Measurements from ENCODE around the gene CRYBA2. TPM values are rescaled to one million over a fixed set of nuclear protein-coding genes. Genes with fewer than 3 reads are reported as not detected.

Gene CRYBA2
- total RNA-seq, 2 experiments from 2014 or later, result not detected

GRCh38 chr2:218988650-218989049 lies 4.6 kb downstream of the CRYBA2 start:
- Mint-ChIP-seq H3K4me1 (peaks cover 5% of the 10 kb centered on the region), H3K27me3 (peaks cover 83% of the 10 kb centered on the region), H3K27ac (no peak overlapping the region), H3K9me3 (no peaks in the 10 kb centered on the region), H3K4me3 (no peak overlapping the region), H3K36me3 (no peaks in the 10 kb centered on the region)
- POLR2A ChIA-PET, result interaction anchor here (0.7 kb wide), 1 partner anchor 82 kb away, joined by 6 read pairs; no protein-coding TSS in a partner anchor
- no peak for ATAC-seq (ENCODE audit: low read depth)
- no peak for DNase-seq

- ATAC-seq (ENCODE audit: low read depth), result no peak
- peaks cover 85% of the 10 kb centered on the region for H3K27me3 Mint-ChIP-seq
- no peak for DNase-seq
- POLR2A ChIA-PET, result no interaction called here
- peaks cover 7% of the 10 kb centered on the region for H3K4me1 Mint-ChIP-seq
- H3K4me3 Mint-ChIP-seq, result no peak overlapping the region
- H3K27ac Mint-ChIP-seq, result no peak overlapping the region
- H3K36me3 Mint-ChIP-seq, result no peaks in the 10 kb centered on the region
- no peaks in the 10 kb centered on the region for H3K9me3 Mint-ChIP-seq
Observed at GRCh38 chr2:218988164-218988563, 5.1 kb downstream of the CRYBA2 start.

DNA sequence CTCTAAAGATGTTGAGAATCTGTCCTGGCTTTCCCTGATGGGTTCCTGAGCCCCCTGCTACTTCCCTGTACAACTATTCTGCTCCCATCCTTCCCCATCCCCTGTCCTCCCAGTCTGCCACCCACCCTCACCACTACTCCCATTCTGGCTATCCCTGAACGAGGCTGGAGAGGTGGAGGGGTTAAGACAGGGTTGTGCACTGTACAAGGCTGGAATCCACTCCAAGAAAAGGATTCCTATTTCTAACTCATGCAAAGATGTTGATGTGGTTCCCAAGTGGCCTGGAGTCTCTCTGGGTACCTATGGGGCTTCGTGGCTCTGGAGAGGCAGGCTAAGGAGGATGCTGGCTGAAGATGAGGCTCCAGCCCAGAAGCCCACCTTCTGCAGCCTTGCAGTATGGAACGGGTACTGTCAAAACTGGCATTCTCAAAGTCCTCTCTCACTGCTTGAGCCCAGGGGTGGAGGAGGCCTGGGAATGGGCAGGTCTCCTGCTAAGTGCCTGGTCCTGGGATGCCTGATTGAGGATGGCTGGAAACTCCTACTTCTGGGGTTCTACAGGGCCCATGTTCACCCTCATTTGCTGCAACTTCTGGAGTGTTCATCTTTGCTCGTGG lies 7.0 kb downstream of the CRYBA2 start:
- Mint-ChIP-seq H3K4me3 (no peak overlapping the region), H3K4me1 (peaks cover 6% of the 10 kb centered on the region), H3K27me3 (peaks cover 82% of the 10 kb centered on the region), H3K27ac (no peak overlapping the region), H3K9me3 (no peaks in the 10 kb centered on the region), H3K36me3 (no peaks in the 10 kb centered on the region)
- no peak for DNase-seq
- POLR2A ChIA-PET, result no interaction called here
- ATAC-seq (ENCODE audit: low read depth), result no peak

DNA sequence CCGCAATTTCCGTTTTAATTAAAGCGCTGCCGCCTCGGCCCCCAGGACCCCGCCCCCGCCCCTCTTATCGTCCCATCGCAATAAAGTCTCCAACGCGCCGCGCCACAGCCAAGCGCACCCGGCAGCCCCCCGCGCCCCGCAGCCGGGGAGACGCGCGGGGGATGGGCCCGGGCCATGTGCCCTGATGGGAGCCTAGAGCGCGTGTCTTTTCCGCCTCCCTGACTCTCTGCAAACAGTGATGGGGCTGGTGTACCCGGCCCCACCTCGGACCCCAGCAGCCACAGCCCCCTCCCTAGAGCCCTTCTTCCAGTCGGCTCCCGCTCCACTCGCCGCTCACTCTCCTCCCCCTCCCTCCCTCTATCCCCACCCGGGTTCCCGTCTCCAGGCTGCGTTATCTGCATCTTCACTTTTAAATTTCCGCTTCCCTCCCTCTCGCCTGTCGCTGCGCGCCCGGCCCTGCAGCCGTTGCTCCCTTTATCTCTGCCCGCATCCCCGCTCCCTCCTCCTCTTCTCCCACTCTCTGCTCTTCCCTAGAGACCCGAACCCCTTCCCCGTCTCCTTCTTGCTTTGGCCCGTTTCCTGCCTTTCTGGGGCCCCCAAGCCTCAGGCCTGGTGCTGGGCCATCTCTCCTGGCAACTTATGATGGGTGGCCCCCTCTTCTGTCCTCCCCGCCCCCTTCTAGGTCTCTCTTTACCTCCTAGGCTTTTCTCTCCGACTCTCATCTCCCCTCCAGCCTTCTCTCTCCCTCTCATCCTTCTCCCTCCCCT lies 7.7 kb downstream of the CRYBA2 start:
- no peak for DNase-seq
- ATAC-seq (ENCODE audit: low read depth), result no peak
- Mint-ChIP-seq H3K36me3 (no peaks in the 10 kb centered on the region), H3K9me3 (no peaks in the 10 kb centered on the region), H3K4me1 (peaks cover 10% of the 10 kb centered on the region), H3K4me3 (no peak overlapping the region), H3K27me3 (peaks cover 81% of the 10 kb centered on the region), H3K27ac (no peak overlapping the region)
- POLR2A ChIA-PET, result no interaction called here

DNA sequence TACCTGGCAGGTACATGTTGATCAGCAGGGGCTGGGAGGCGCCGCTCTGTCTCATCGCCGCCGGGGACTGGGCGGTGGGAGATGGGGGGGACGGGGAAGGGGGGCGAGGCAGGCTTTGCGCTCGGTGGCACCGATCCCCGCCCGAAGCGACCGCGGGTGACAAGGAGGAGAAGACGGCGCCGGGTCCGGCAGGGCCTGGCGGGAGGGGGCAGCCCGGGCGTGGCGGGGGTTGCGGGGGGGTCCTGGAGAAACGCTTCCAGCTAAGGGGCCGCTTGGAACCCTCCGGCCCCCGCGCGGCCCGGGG lies 8.2 kb downstream of the CRYBA2 start, which contains the start of gene FEV:
TSS of gene FEV (minus strand) at position 164 of the 304 bp plus-strand sequence. CDS start at position 55, 109 bp downstream.
- Mint-ChIP-seq H3K36me3 (peaks cover 1% of the 10 kb centered on the region), H3K4me3 (peak within 1 kb of the TSS; percentile 37), H3K27ac (no peak within 1 kb of the TSS), H3K27me3 (peaks cover 80% of the 10 kb centered on the region), H3K9me3 (no peaks in the 10 kb centered on the region), H3K4me1 (peaks cover 13% of the 10 kb centered on the region)
- POLR2A ChIA-PET, result no interaction called here
- ATAC-seq (ENCODE audit: low read depth) (no peak), DNase-seq (no peak)

DNA sequence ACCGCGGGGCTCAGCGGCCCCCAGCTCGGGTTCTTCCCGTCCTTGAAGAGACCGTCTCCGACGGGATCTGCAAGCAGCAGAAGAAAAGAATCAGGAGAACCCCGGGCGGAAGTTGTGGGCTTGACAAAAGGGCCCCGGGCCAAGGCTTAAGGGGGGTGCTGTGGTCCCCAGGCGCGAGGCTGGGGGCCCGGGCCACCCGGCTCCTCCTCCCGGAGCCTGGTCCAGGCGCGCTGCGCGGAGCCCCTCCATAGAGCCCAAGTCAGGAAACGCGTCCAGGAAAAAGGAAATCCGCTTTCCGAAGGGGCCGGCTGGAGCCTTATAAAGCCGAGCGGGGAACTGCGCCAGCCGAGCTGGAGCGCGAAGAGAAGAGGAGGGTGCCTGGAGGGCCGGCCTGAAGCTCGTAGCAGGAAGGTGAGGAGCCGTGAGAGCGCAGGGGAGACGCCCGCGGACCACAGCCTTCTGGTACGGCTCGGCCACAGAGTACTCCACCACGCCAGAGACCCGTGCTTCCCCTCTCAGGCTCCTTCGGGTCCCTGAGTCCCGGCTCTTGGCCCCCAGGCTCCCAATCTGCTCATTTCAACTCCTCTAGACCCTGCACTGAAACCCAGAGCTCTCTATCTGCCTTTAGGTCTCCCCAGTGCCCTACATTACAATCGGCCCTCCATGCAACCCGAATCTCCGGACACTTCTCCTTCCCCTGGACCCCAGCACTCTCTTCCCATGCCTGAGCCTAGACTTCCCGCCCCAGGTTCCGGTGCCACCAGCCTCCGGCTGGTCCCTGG lies 8.8 kb downstream of the CRYBA2 start:
- DNase-seq, result no peak
- no peak overlapping the region for H3K27ac Mint-ChIP-seq
- ATAC-seq (ENCODE audit: low read depth), result no peak
- POLR2A ChIA-PET, result no interaction called here
- peak overlapping the region; percentile 37 for H3K4me3 Mint-ChIP-seq
- H3K36me3 Mint-ChIP-seq, result peaks cover 1% of the 10 kb centered on the region
- H3K4me1 Mint-ChIP-seq, result peaks cover 13% of the 10 kb centered on the region
- peaks cover 79% of the 10 kb centered on the region for H3K27me3 Mint-ChIP-seq
- H3K9me3 Mint-ChIP-seq, result no peaks in the 10 kb centered on the region

GRCh38 chr2:218983934-218984238 lies 9.3 kb downstream of the CRYBA2 start:
- Mint-ChIP-seq H3K27ac (no peak overlapping the region), H3K27me3 (peaks cover 75% of the 10 kb centered on the region), H3K36me3 (peaks cover 1% of the 10 kb centered on the region), H3K4me1 (peaks cover 13% of the 10 kb centered on the region), H3K4me3 (no peak overlapping the region), H3K9me3 (no peaks in the 10 kb centered on the region)
- DNase-seq (no peak), ATAC-seq (ENCODE audit: low read depth) (no peak)
- POLR2A ChIA-PET, result no interaction called here

DNA sequence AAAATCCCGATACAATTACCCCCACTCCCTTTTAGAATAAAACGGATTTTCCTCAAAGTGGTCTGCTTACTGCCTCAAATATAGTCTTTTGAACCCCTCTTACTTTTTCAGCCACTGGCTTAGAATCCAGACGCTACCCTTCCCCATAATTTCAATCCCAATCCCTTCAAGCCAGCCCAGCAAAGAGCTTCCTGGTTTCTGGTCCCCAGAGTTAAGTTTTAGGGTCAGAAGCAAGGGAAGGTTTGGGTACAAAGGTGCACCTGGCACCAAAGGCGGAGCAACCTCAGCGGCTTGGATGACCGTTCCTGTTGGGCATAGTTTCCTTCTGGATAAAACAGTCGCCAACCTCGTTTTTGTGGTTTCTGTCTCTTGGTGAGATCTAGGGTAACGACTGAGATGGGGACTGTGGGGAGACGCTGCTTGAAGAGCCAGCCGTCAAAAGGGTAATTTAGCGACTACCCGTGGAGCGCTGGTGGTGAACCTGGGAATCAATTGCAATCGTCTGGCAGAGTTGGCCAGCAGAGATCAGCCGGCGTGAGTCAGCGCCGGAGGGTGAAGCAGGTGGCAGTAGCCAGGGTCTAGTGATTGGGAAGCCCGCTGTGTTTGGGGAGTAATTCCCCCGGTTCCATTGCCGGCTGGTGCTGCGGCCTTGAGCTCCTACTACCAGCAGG lies 9.8 kb downstream of the CRYBA2 start:
- H3K27ac Mint-ChIP-seq, result no peak overlapping the region
- DNase-seq, result no peak

DNA sequence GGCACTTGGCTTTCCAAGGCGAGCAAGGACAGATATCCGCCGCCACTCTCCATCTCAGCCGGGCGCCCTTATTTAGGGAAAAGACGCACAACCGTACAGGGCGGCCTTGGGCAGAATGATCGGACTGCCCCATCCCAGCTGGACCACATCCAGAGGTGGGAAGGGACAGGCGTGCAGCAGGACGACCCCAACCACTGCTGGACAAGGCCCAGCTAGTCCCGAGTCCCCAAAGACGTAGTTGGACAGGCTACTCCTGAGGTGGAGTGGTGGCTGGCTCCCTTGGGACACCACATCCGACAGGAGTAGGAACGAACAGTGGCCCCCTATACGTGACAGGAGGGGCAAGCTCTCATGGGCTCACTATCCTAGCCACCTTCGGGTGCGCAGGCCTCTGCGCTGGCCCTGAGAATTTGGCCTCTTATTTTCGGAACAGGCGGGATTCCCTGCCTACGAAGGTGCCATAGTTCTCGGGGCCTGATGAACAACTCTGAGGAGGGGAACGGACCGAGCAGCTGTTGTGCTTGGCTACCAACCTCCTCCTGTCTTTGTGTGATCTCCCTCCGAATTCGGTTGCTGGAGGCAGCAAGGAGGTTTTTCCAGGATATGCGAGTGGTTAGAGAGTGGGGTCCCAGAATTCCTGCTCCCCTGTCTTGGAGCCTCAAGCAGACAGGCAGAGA lies 10.5 kb downstream of the CRYBA2 start:
- Mint-ChIP-seq H3K4me3 (peak overlapping the region; percentile 37), H3K4me1 (peaks cover 13% of the 10 kb centered on the region), H3K36me3 (peaks cover 1% of the 10 kb centered on the region), H3K27ac (no peak overlapping the region), H3K9me3 (no peaks in the 10 kb centered on the region), H3K27me3 (peaks cover 70% of the 10 kb centered on the region)
- ATAC-seq (ENCODE audit: low read depth) (no peak), DNase-seq (no peak)
- POLR2A ChIA-PET, result no interaction called here

More for the DNA sequence above, 9.8 kb downstream of the CRYBA2 start:
- no peak overlapping the region for H3K4me3 Mint-ChIP-seq
- H3K36me3 Mint-ChIP-seq, result peaks cover 1% of the 10 kb centered on the region
- H3K4me1 Mint-ChIP-seq, result peaks cover 13% of the 10 kb centered on the region
- POLR2A ChIA-PET, result no interaction called here
- no peaks in the 10 kb centered on the region for H3K9me3 Mint-ChIP-seq
- peaks cover 72% of the 10 kb centered on the region for H3K27me3 Mint-ChIP-seq
- ATAC-seq (ENCODE audit: low read depth), result no peak

- POLR2A ChIA-PET, result no interaction called here
- Mint-ChIP-seq H3K4me1 (peaks cover 13% of the 10 kb centered on the region), H3K4me3 (peak overlapping the region; percentile 37), H3K9me3 (no peaks in the 10 kb centered on the region), H3K27me3 (peaks cover 67% of the 10 kb centered on the region), H3K36me3 (peaks cover 1% of the 10 kb centered on the region), H3K27ac (no peak overlapping the region)
- ATAC-seq (ENCODE audit: low read depth), result no peak
- peak; percentile 51 for DNase-seq
Observed at GRCh38 chr2:218981881-218982585, 11.2 kb downstream of the CRYBA2 start.

- no peaks in the 10 kb centered on the region for H3K9me3 Mint-ChIP-seq
- peaks cover 13% of the 10 kb centered on the region for H3K4me1 Mint-ChIP-seq
- peak overlapping the region; percentile 68 for H3K4me3 Mint-ChIP-seq
- DNase-seq (peak; percentile 53), ATAC-seq (ENCODE audit: low read depth) (no peak)
- POLR2A ChIA-PET, result no interaction called here
- H3K27ac Mint-ChIP-seq, result peak overlapping the region; percentile 48
- H3K27me3 Mint-ChIP-seq, result peaks cover 67% of the 10 kb centered on the region
- peaks cover 1% of the 10 kb centered on the region for H3K36me3 Mint-ChIP-seq
Observed at GRCh38 chr2:218981390-218981880, 11.8 kb downstream of the CRYBA2 start.

DNA sequence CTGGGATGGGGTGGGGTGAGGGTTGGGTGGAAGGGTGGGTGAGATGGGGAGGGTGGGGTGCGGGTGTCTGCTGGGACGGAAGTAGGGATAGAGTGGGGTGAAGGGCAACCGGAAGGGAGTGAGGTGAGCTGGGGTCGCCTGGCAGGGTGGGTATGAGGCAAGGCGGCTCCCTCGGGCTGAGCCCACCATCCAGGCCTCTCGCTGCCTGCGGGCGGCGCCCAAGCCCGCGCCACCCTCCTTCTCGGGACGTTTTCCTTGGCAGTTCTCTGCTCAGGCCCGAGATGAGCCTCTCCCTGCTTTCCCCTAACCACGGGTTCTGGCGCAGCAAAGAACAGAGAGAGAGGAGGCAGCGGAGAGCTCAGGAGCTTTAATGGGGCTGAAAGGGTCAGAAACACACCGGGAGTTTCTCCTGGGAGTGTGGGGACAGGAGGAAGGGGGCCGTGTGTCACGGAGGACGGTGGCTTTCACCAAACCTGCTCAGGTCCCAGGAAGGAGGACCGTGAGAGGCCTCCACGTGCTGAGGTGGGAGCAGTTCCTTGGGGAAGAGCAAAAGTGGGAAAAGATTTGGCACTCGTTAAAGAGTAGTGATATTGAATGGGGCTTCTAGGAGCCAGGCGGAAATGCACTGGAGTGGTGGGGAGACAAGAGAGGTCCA lies 12.4 kb downstream of the CRYBA2 start:
- Mint-ChIP-seq H3K4me1 (peaks cover 13% of the 10 kb centered on the region), H3K9me3 (no peaks in the 10 kb centered on the region), H3K27me3 (peaks cover 67% of the 10 kb centered on the region), H3K27ac (peak overlapping the region; percentile 48), H3K36me3 (peaks cover 1% of the 10 kb centered on the region), H3K4me3 (peak overlapping the region; percentile 68)
- DNase-seq (no peak), ATAC-seq (ENCODE audit: low read depth) (no peak)
- POLR2A ChIA-PET, result no interaction called here

Data from activated naive CD8-positive, alpha-beta T cell treated with anti-CD3 and anti-CD28 coated beads, Interleukin-2, amount 10 ng/mL, durations not matched to agents 7 days and 5 days (primary cell).